Lower lobe of right lung (tissue), 2 donors: ENCODE measurements around the gene CTCFL. TPM values are rescaled to one million over a fixed set of nuclear protein-coding genes. Genes with fewer than 3 reads are reported as not detected.

Source experiments
- ATAC-seq, 2 donors: fragments of 200-7000 bp; cut with Tn5 transposase; one replicate each; pipeline ENCODE4 v1.9.1; 2020 to 2022; ENCODE audit warnings: mild to moderate bottlenecking in 2 of 2, moderate library complexity in 2 of 2
- DNase-seq: peaks from one replicate; pipeline ENCODE4 v3.0.0-alpha.2; 2020
- H3K27ac ChIP-seq: fragments of 200-600 bp; one replicate; pipeline ENCODE4 v1.8.0; 2022
- H3K27me3 ChIP-seq: fragments of 200-600 bp; one replicate; pipeline ENCODE4 v1.8.0; 2022; ENCODE audit warnings: low read depth
- H3K36me3 ChIP-seq: fragments of 200-600 bp; one replicate; pipeline ENCODE4 v1.8.0; 2022; ENCODE audit warnings: mild to moderate bottlenecking
- H3K4me1 ChIP-seq: fragments of 200-600 bp; one replicate; pipeline ENCODE4 v1.8.0; 2022
- H3K4me3 ChIP-seq: fragments of 200-600 bp; one replicate; pipeline ENCODE4 v1.8.0; 2022; ENCODE audit warnings: mild to moderate bottlenecking
- H3K9me3 ChIP-seq: fragments of 200-600 bp; one replicate; pipeline ENCODE4 v1.8.0; 2022
- intact Hi-C: fragments of 100-400 bp; cut with DNase I; formaldehyde crosslinking; loops from one replicate; pipeline ENCODE4 v1.11.0; 2022
- total RNA-seq: library from RNA; stranded (reverse); fragmentation: NEBNext Ultra II Directional; extraction: Animal tissue kit (Norgen Biotek cat#: 25700); gene quantifications from one replicate; pipeline ENCODE4 v1.2.1, GENCODE V29; 2021
- TF ChIP-seq, protein P1 (sequence below): fragments of 200-600 bp; IDR thresholded peaks from one replicate; pipeline ENCODE4 v1.8.0; 2022; ENCODE audit warnings: antibody characterized with exemption, mild to moderate bottlenecking
- donor health status: DM: no; HTN: yes; CAD: no; lungs with severe emphysema.

Gene CTCFL
- total RNA-seq, 1 donor from 2014 or later = not detected

DNA sequence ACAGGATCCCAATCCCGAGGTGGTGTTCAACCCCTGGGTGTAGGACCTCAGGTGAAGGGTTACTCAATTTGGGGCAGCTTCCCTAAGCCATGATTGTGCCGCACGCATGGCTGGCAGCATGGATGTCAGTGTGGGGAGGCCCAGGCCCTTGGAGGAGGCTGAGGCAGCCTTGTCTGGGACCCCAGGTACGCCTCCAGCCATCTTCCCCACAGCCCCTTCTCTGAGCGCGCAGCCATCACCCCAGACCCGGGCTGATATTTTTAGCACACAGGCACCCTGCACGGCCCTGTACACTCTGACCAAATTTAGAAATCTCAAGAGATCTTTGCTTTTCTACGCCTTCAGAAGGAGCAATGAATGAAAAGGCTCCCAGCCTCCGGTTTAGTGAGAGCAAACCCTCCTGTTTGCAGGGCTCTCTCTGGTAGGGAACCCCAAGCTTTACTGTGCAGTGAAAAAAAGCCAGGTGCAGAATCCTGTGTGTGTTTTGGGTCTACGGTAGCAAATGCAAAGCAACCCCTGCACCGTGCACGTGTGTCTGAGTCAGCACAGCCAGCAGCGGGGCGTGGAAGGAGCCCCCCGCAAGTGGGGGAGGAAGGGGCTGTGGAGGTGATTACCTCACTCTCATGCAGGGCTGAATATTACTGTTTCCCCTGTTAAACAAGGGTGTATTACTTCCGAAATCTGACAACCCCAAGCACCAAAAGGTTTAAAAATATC, 44.3 kb downstream of the CTCFL start:
- peaks cover 5% of the 10 kb centered on the region for H3K4me1 ChIP-seq
- no peak overlapping the region for H3K4me3 ChIP-seq
- TF ChIP-seq, protein P1, sequence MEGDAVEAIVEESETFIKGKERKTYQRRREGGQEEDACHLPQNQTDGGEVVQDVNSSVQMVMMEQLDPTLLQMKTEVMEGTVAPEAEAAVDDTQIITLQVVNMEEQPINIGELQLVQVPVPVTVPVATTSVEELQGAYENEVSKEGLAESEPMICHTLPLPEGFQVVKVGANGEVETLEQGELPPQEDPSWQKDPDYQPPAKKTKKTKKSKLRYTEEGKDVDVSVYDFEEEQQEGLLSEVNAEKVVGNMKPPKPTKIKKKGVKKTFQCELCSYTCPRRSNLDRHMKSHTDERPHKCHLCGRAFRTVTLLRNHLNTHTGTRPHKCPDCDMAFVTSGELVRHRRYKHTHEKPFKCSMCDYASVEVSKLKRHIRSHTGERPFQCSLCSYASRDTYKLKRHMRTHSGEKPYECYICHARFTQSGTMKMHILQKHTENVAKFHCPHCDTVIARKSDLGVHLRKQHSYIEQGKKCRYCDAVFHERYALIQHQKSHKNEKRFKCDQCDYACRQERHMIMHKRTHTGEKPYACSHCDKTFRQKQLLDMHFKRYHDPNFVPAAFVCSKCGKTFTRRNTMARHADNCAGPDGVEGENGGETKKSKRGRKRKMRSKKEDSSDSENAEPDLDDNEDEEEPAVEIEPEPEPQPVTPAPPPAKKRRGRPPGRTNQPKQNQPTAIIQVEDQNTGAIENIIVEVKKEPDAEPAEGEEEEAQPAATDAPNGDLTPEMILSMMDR = no peak
- intact Hi-C loops = no loop called here
- no peaks in the 10 kb centered on the region for H3K9me3 ChIP-seq
- H3K36me3 ChIP-seq = no peaks in the 10 kb centered on the region
- peaks cover 23% of the 10 kb centered on the region for H3K27me3 ChIP-seq
- H3K27ac ChIP-seq = no peak overlapping the region
- peak in 1 of 2 donors; percentile 49 for ATAC-seq
- no peak for DNase-seq

DNA sequence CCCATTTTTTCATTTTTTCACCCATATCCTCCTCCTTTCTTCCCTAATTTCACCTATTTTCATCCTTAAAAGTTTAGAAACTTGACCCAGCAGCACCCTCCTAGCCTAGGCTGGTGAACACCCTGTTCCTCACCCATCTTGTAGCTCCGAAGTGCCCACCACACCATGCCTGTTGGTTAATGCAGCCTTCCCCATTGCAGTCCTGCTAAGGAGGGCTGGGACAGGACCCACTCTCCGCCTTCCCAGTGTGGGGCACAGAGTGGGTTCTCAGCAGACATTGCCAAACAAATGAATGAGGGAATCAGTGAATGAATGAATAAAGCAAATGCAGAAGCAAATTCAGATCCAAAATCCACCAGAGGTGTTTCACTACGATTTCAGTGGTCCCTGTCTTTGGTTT, 45.7 kb downstream of the CTCFL start:
- Histone ChIP-seq H3K4me1 (peaks cover 5% of the 10 kb centered on the region), H3K36me3 (no peaks in the 10 kb centered on the region), H3K4me3 (no peak overlapping the region), H3K27me3 (peaks cover 23% of the 10 kb centered on the region), H3K9me3 (no peaks in the 10 kb centered on the region), H3K27ac (no peak overlapping the region)
- TF ChIP-seq, protein P1 = no peak
- DNase-seq (no peak), ATAC-seq (no peak)
- intact Hi-C loops = no loop called here

DNA sequence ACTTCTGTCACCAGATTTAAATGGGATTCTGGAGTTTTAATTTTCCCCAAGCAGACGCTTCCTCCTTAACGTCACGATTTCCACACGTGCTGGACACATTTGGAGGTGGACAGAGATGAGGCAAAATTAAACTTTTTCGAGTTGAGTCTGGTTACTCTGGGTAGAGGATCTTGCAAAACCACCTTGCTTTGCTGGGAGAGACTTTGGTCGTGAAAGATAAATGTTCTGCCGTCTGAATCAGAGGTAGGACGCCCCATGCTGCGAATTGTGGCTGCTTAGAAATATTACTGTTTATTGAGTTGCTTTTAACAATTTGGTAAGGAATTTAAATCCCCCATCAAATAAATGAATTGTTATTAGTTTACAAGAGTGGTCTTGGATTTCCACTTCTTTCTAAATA, 46.8 kb downstream of the CTCFL start:
- no peaks in the 10 kb centered on the region for H3K36me3 ChIP-seq
- DNase-seq = no peak
- no peak for ATAC-seq
- H3K27ac ChIP-seq = no peak overlapping the region
- intact Hi-C loops = no loop called here
- TF ChIP-seq, protein P1 = no peak
- H3K27me3 ChIP-seq = peaks cover 23% of the 10 kb centered on the region
- no peaks in the 10 kb centered on the region for H3K9me3 ChIP-seq
- H3K4me3 ChIP-seq = no peak overlapping the region
- H3K4me1 ChIP-seq = peaks cover 12% of the 10 kb centered on the region

DNA sequence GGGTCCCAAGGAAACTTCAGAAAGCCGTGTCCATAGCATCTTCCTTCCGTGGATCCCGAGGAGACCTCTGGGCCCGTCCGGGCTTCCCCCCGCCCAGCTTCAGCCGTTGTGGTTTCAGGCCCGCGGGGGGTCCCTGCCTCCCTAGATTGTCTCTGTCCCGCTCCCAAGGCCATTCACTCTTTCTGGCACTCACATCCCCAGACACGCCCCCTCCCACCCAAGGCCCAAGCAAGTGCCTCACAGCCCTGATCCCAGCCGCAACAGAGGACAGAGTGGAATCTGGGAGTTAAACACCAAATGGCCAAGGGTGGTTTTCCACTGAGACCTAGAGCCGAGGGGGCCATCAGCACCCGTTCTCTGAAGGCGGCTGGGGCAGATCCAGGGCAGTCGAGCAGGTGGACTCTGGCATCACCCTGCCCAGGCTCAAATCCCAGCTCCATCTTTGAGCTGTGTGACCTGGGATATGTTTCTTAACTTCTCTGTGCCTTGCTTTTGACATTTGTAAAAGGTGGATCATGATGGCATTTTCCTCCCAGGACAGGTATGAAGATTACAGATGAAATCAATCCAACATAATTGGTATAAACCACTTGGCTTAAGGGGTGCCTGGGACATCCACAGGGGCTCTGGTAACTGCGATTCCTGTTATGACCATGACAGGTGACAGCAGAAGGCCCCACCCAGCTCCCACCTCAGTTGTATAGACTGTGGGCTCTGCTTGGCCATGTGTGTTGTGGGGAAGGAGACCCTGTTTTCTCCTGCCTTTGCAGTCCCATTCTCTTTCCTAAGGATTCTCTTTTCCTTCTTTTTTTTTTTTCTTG, 48.1 kb downstream of the CTCFL start:
- no peaks in the 10 kb centered on the region for H3K9me3 ChIP-seq
- H3K4me1 ChIP-seq = peaks cover 14% of the 10 kb centered on the region
- peaks cover 23% of the 10 kb centered on the region for H3K27me3 ChIP-seq
- no peaks in the 10 kb centered on the region for H3K36me3 ChIP-seq
- intact Hi-C loops = no loop called here
- ATAC-seq = no peak
- no peak for DNase-seq
- TF ChIP-seq, protein P1 = no peak
- H3K4me3 ChIP-seq = no peak overlapping the region
- no peak overlapping the region for H3K27ac ChIP-seq

DNA sequence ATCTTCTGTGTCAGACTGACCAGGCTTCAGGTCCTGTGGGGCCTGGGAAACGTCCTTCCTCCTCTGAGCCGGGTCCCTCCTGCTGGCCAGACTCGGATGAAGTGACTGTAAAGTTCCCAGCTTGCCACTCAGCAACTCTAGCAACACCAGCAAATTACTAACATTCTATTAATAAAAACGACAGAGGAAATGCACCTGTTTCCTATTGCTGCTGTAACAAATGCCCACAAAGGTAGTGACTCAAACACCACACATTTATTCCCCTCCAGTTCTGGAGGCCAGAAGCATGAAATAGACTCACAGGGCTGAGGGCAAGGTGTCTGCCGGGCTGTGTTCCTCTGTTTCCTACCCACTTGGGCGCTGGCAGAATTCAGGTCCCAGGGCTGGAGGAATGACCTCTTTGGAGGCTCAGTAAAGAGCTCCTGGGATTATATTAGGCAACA, 48.8 kb downstream of the CTCFL start:
- Histone ChIP-seq H3K9me3 (no peaks in the 10 kb centered on the region), H3K4me1 (peaks cover 10% of the 10 kb centered on the region), H3K27ac (no peak overlapping the region), H3K4me3 (no peak overlapping the region), H3K36me3 (no peaks in the 10 kb centered on the region), H3K27me3 (peaks cover 23% of the 10 kb centered on the region)
- DNase-seq (no peak), ATAC-seq (no peak)
- TF ChIP-seq, protein P1 = no peak
- intact Hi-C loops = no loop called here
